CD1c-positive myeloid dendritic cell (primary cell): Measurements from ENCODE around the gene HNRNPA3.
A peak's percentile ranks its signal among the peaks of the same experiment; 100 is the strongest.
"Not testable (repeated sequence)": the region's sequence is repeated elsewhere in the genome, so short reads cannot be mapped to it uniquely, and the experiment has no call there.

Source experiments
- DNase-seq: peaks from one replicate; pipeline ENCODE4 v3.0.0-alpha.2; 2016; ENCODE audit errors: extremely low spot score

HNRNPA3 gene

DNA sequence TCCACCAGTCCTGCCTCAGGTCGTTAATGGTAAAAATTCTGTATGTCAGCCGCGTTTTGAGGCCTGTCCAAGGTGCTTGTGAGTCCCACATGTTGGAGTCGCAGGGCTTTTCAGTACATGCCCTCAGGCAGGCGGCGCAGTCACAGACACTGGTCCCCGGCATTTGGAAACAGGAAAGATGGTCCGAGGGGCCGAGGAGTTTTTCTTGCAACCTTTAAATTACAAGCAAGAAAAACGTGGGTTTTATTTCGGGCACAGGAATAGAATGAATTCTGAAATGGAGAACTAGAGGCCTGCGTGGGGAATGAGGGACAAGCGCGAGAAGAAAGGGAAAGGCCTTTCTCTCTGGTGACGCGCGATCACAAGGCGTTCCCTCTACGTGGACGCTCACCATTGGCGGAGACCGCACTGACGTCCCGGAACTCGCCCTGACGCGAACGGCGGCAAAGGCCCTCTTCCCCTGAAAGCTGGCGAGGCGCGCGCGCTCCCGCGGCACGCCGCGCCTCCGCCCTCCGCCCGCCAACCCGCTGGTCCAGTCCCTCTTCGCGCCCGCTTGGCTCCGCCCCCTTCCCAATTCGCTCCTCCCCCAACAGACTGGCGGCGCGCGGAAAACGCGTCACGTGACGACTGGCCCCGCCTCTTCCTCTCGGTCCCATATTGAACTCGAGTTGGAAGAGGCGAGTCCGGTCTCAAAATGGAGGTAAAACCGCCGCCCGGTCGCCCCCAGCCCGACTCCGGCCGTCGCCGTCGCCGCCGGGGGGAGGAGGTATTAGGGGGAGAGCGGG, at the start of gene HNRNPA3:
TSS of gene HNRNPA3 (plus strand) at position 689 of the 785 bp plus-strand sequence. CDS start at position 695, 6 bp downstream.
- DNase-seq: peak; percentile 100

DNA sequence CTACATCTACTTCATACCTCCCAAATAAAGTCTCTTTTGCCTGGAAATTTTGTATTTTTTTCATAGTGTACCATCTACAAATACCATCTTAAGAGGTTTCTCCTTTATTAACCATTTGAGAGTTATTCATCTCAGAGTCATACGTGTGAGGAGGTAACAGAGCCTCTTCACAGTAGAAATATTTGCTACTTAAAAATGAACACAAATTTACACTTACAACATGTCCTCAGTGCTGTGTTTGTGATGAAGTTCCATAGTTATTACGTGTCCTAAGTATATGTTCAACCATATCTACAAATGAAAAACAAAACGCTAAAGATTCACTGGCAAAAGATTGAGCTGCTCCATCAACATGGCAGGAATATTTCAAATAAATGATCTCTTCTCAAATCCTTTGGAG, 48.5 kb upstream of the HNRNPA3 start:
- DNase-seq: no peak

- DNase-seq: peak; percentile 90
These were observed 48.0 kb upstream of the HNRNPA3 start for GRCh38 chr2:177164584-177165052.

DNA sequence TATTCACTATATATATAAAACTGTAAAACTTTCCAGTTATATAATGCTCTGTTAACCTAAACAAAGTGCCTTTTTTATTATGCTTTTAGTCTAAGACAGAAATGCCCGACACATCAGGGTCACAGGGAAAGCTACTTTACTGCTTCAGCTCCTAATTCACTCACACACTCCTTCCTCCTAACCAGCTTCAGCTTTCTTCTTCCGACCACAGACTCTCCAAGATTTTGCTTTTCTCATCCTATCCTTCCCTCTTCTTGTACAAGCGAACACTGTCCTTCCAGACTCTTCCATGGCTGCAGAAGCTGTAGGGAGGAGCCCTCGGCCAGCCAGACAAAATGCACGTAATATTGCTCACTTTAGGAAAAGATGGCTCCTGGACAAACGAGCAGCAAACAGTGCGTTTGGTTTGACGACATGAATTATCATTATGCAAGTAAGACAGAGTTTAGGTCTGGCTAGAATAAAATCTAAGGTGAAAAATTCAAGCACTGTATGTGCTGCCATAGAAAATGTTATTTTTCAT, 47.5 kb upstream of the HNRNPA3 start:
- DNase-seq: peak; percentile 32

DNA sequence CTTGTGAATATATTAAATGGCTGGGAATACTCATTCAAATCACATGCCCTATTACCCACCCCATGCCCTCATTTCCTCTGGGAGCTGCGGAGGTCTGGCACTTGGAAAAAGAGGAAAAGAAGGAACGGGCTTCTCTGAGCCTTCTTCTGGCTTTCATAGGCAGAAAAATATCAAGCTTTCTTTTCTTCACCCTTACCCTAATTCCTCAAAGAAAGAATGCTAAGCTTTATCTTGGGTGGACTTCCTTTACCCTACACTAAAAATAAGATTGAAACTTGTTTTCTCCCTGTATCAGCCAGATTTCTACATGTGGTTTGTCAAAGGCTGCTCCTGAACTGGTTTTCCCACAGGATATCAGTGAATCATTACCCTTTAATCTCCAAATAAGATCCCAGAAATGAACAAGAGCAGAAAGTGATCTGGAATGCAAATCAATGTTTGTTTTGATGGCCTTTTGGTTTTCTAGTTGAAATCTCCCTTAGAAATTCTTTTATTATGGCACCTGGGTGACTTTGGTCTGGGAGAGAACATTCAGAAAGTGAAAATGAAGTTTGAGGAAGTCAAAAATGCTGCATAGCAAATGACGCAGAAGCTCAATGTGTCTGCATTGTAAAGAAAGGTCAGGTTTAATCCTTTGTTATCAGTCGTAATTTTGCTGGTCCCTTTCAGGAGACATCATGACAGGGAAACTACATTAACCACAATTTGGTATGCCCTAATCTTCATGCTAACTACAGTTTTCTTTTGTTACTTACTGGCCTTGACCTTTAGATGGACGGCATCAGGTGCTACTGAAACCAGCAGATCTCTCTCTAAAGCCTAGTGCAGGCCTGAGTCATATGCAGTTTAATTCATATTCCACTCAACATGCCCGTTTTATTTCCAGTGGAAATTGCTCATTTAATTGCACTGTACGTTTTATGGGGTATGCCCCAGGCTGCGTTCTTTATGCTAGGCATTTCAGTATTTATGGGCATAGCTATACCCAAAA, 46.6 kb upstream of the HNRNPA3 start:
- DNase-seq: peak; percentile 65

- no peak for DNase-seq
These were observed 42.6 kb upstream of the HNRNPA3 start for GRCh38 chr2:177169810-177170514.

DNA sequence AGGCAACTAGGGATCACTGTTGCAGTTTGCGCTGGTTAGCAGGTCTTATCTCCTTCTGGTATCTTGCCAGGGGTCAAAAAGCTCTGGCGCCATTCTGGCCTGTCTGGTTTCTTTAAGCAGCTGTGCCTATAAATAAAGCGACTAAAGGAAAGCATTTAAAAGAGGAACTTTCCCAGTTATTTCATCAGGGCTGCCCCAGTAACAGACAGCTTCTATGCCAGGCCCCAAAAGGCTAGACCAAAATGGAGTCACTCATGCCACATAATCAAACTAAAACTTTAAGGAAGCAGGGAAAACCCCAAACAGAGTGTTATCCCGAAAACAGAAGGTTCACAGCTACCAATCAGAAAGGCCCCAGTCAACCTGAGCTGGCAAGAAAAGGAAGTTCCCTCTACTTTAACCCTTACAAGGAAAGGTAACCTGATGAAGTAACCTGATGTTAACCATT, 41.2 kb upstream of the HNRNPA3 start:
- DNase-seq: peak; percentile 83

- no peak for DNase-seq
These were observed 40.3 kb upstream of the HNRNPA3 start for GRCh38 chr2:177172034-177172880.

DNA sequence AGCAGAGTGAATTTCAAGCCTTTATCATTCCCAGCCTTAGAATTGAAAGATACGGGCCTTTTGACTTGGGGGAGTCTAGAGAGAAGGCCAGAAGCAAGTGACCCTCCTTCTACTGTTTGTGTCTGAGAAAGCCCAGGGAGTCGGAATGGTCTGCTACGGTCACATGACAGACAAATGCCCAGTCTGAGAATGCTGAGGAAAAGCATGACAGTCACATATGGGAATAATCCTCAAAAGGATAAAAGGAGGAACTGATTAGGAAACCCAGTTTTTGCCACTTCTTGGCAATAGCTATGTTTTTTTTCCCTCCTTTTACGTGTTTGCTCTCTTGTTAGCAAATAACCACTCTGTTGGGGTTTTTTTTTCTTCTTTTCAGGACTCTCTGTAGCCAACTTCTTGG, 38.1 kb upstream of the HNRNPA3 start:
- no peak for DNase-seq

DNA sequence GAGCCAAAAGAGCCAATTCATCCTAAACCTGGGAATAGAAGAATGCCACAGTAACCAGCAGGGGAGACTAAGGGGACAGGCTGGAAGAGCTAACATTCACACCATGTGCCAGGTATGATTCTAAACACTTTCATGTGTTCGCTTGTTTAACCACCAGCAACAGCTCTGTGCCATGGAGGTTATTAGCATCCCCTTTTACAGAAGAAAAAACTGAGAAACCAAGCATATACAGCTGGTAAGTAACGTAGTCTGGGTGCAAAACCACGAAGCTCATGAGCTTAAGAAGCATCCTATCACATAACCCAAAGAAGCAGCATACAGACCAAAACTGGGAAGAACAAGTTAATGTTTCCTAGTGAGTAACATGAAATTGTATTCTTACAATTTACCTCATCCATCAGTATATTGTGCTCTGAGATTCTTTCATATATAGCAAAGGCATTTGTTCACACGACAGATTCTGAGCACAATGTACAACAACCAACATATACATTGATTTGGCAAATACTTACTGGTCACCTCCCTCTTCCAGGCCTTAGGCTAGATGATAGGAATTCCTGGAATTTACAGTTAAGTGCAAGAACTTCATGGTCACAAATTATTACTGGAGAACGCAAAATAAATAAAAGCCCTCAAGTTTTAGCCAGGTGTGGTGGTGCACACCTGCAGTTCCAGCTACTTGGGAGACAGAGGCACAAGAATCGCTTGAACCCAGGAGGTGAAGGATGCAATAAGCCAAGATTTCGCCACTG, 36.5 kb upstream of the HNRNPA3 start:
- no peak for DNase-seq

- no peak for DNase-seq
These were observed 33.8 kb upstream of the HNRNPA3 start for GRCh38 chr2:177178797-177179196.

DNA sequence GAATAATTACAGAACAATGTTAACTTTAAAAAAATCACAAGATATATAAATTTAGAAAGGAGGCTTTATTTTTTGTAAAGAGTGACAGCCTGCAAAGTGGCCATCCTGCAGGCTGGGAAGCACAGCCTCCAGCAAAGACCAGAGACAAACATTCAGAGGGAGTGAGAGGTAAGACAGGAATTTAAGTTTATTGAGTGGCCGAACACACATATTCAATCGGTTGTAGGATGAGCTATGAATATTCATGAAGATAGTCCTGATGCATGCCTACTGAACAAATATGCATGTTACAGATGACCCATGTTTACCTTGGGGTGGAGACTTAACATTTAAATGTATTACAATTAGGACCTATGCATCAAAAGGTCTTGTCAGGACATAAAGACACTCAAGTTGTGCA, 33.4 kb upstream of the HNRNPA3 start:
- no peak for DNase-seq

GRCh38 chr2:177179671-177180070, 32.9 kb upstream of the HNRNPA3 start:
- DNase-seq: not testable (repeated sequence)

DNA sequence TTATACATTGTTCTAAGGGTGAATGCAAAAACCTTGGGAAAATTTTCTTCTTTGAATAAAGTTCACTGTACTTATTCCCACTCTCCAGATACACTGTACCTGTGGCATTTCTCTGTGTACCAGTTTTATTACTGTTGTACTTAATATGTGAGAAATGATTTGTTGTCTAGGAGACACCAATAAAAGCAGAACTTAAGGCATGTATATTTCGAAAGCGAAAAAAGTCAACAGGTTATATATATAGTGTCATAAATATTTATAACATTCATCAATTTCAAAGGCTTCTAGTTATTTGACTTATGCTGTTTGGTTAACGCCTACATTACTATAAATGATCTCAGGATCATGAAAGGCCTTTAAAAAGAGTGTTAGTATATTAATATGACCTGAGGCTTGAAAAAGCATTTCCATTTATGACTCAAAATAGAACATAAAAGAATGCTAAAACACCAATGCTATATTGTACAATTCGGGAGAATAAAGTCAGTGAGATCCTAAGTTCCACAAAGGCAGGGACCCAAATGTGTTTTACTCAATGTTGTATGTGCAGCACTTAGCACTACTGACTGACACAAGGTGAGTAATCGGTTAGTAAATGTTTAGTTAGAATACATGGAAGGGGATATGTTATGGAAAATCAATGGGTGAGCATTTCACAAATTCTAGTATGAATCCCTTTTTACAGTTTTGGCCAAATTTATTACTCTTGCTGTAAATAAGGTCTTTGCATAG, 32.2 kb upstream of the HNRNPA3 start:
- DNase-seq: no peak

DNA sequence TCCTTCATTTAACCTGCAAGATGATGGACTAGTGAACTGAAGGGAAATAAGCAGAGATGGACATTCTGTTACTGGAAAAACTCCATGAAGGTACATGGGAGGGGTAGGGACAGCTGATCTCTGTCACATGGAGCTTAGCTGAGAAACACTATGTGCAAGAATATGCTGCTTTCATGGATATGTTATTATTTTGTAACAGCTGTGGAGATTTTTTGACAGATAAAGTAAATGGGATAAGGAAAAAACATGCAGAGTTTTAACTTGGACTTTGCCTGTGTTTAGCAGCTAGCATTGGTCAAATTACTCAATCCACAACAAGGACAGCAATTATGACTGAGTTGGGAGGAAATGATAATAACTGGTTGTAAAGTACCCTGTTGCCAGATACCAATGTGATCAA, 28.7 kb upstream of the HNRNPA3 start:
- no peak for DNase-seq

- no peak for DNase-seq
These were observed 28.0 kb upstream of the HNRNPA3 start for GRCh38 chr2:177184606-177185005.

DNA sequence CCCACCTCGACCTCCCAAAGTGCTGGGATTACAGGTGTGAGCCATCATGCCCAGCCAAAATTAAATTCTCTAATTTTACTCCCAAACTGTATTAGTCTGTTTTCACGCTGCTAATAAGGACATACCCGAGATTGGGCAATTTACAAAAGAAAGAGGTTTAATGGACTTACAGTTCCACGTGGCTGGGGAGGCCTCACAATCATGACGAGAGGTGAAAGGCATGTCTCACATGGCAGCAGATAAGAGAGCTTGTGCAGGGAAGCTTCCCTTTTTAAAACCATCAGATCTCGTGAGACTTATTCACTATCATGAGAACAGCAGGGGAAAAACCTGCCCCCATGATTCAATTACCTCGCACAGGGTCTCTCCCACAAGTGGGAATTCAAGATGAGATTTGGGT, 26.6 kb upstream of the HNRNPA3 start:
- DNase-seq: not testable (repeated sequence)

DNA sequence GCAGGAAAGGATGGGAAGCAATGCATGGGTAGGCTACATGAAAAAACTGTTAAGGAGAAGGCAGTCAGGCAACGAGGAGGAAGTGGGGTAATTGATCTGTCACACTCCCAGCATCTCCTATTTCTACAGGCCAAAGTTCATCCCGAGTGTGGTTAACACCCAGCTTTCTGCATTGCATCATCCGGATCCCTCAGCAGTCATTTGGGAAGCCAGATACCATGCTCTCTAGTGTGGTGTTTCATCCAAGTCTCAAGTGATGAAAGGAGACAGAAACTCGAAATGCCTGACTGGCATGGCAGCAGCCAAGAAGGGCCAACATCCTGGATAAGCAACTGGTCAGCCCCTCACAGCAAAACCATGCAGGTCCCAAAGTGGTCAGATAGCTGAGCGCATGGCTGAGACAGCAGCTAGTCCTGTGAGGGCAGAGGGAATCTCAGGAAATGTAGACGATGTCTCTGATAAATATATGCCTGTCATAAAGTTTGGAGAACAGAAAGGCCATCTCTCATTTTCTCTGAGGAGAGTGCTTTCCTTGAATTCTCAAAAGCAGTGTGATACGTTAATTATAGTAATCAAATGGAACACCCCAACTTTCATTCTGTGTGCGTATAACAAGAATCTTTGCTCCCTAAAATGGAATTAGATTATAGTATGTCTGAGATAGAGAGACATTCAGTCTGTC, 24.8 kb upstream of the HNRNPA3 start:
- DNase-seq: no peak
